ENCODE data around the gene TNFRSF13B.

Gene TNFRSF13B

DNA sequence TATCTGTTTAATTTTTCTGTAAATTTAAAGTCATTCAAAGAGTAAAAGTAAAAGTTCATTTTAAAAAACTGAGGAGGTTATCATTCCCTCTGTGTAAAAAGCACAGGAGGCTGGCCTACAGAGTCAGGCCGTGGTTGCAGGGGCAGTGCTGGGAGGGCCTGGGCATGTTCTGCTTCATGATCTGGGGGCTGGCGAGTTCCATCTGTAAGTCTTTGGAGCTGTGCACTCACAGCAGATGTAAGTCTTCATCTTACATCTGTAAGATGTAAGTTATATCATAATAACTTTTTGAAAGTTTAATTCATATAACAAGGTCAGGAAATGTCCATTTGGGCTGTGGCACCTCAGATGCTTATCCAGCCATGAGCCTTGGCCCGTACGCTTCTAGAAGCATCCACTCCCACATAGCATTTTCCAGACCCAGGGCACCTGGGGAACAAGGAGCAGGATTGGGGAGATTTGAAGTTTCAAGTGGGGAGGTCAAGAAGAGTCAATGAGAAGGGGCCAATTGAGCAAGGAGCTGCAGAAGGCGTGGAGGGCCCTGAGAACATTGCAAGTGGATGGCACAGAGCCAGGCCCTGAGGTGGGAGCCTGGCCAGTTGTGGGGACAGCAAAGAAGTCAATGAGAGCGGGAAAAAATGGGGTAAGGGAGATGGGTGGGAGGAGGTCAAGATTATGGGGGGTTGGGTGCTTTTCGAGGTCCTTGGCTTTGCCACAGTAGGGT lies 54.1 kb downstream of the TNFRSF13B start:
- in situ Hi-C loops (cut with MboI; ENCODE audit: low pct_unique_long_range_greater_than_20kb, low sequenced_read_pairs, unreplicated experiment), result no loop called here
- TF ChIP-seq, protein P1, sequence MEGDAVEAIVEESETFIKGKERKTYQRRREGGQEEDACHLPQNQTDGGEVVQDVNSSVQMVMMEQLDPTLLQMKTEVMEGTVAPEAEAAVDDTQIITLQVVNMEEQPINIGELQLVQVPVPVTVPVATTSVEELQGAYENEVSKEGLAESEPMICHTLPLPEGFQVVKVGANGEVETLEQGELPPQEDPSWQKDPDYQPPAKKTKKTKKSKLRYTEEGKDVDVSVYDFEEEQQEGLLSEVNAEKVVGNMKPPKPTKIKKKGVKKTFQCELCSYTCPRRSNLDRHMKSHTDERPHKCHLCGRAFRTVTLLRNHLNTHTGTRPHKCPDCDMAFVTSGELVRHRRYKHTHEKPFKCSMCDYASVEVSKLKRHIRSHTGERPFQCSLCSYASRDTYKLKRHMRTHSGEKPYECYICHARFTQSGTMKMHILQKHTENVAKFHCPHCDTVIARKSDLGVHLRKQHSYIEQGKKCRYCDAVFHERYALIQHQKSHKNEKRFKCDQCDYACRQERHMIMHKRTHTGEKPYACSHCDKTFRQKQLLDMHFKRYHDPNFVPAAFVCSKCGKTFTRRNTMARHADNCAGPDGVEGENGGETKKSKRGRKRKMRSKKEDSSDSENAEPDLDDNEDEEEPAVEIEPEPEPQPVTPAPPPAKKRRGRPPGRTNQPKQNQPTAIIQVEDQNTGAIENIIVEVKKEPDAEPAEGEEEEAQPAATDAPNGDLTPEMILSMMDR (IDR thresholded peaks at IDR 0.05; ENCODE audit: extremely low read depth, insufficient read depth, missing control alignments), result no peak
- no peak for DNase-seq (ENCODE audit: low spot score)

DNA sequence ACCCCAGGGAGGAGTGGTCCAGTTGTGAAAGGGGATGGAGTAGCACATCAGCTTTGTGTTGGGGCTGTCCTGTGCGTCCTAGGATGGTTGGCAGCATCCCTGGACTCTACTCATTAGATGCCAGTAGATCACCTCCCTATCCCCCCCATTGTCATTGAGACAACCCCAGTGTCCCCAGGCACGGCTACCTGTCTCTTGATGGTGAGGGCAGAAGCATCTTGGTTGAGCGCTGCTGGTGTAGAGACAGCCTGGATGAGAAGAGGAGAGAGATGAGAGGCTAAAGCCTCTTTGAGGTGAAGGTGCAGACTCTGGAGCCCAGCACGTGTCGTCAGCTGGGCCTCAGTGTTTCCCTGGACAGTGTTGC lies 55.4 kb downstream of the TNFRSF13B start:
- TF ChIP-seq, protein P1 (IDR thresholded peaks at IDR 0.05; ENCODE audit: extremely low read depth, insufficient read depth, missing control alignments), result no peak
- no peak for DNase-seq (ENCODE audit: low spot score)
- in situ Hi-C loops (cut with MboI; ENCODE audit: low pct_unique_long_range_greater_than_20kb, low sequenced_read_pairs, unreplicated experiment), result no loop called here

GRCh38 chr17:16915752-16916556 lies 56.0 kb downstream of the TNFRSF13B start:
- TF ChIP-seq, protein P1 (IDR thresholded peaks at IDR 0.05; ENCODE audit: extremely low read depth, insufficient read depth, missing control alignments), result peak; percentile 80
- DNase-seq (ENCODE audit: low spot score), result peak; percentile 82
- in situ Hi-C loops (cut with MboI; ENCODE audit: low pct_unique_long_range_greater_than_20kb, low sequenced_read_pairs, unreplicated experiment), result no loop called here

DNA sequence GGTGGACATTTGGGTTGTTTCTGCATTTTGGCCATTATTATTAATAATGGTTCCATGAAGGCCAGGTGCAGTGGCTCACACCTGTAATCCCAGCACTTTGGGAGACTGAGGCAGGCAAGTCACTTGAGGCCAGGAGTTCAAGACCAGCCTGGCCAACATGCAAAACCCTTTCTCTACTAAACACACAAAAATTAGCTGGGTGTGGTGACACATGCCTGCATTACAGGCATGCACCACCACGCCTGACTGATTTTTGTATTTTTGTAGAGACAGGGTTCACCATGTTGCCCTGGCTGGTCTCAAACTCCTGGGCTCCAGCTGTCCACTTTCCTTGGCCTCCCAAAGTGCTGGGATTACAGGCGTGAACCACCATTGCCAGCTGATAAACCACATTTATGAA lies 58.5 kb downstream of the TNFRSF13B start:
- no peak for DNase-seq (ENCODE audit: low spot score)
- TF ChIP-seq, protein P1 (IDR thresholded peaks at IDR 0.05; ENCODE audit: extremely low read depth, insufficient read depth, missing control alignments), result no peak
- in situ Hi-C loops (cut with MboI; ENCODE audit: low pct_unique_long_range_greater_than_20kb, low sequenced_read_pairs, unreplicated experiment), result no loop called here

- in situ Hi-C loops (cut with MboI; ENCODE audit: low pct_unique_long_range_greater_than_20kb, low sequenced_read_pairs, unreplicated experiment), result no loop called here
- TF ChIP-seq, protein P1 (IDR thresholded peaks at IDR 0.05; ENCODE audit: extremely low read depth, insufficient read depth, missing control alignments), result no peak
- no peak for DNase-seq (ENCODE audit: low spot score)
These were observed 59.6 kb downstream of the TNFRSF13B start for GRCh38 chr17:16912021-16912962.

Measured in GM13977 (cell line).